T-cell (primary cell): ENCODE data around the gene SAPCD2. TPM values are rescaled to one million over a fixed set of nuclear protein-coding genes. Genes with fewer than 3 reads are reported as not detected.

Source experiments
- ATAC-seq, 4 experiments: fragments of 200-7000 bp in 3 of 4; fragments of 150-1000 bp in 1 of 4; cut with Tn5 transposase; replicated peaks in 1 of 4; 1 replicate in 3 of 4; 2 replicates in 1 of 4; pipeline ENCODE4 v1.10.0; 2021; ENCODE audit warnings: moderate library complexity in 3 of 4, mild to moderate bottlenecking in 2 of 4, moderate number of reproducible peaks in 1 of 4
- CTCF ChIA-PET, 2 donors: fragments of 300-600 bp; sonication (Branson Sonifier 250); formaldehyde crosslinking; loops; one replicate each; lab custom pipeline; 2022; ENCODE audit warnings: antibody characterized with exemption in 2 of 2; lab: Charles Lee
- POLR2A ChIA-PET, 2 donors: fragments of 300-600 bp; sonication (Branson Sonifier 250); formaldehyde crosslinking; loops; one replicate each; lab custom pipeline; 2022; ENCODE audit warnings: antibody characterized with exemption in 2 of 2; lab: Charles Lee
- DNase-seq, 35 experiments: peaks; one replicate each; pipeline versions ENCODE4 v3.0.0 to v3.0.0-alpha.2; 2013 to 2023
- H3K27ac ChIP-seq: one replicate; pipeline ENCODE4 v1.5.1; 2013; ENCODE audit warnings: low read length
- H3K27me3 ChIP-seq, 2 experiments: replicated peaks in 1 of 2; 1 replicate in 1 of 2; 2 replicates in 1 of 2; pipeline versions ENCODE4 v1.6.1 to v1.7.0; 2013; ENCODE audit warnings: low read length in 1 of 2, mixed read lengths in 1 of 2; ENCODE audit not compliant: control insufficient read depth in 2 of 2, insufficient read depth in 2 of 2; ENCODE audit errors: extremely low read depth in 1 of 2
- H3K36me3 ChIP-seq, 2 donors: 1 replicate in 1 of 2; 2 replicates in 1 of 2; pipeline versions ENCODE4 v1.6.1 to v1.7.0; 2013; ENCODE audit warnings: low read length in 1 of 2; ENCODE audit not compliant: control insufficient read depth in 2 of 2, insufficient read depth in 1 of 2; ENCODE audit errors: extremely low read depth in 1 of 2
- H3K4me1 ChIP-seq, 2 experiments: 1 replicate in 1 of 2; 2 replicates in 1 of 2; pipeline versions ENCODE4 v1.6.1 to v1.7.0; 2013; ENCODE audit warnings: low read length in 2 of 2, mixed read lengths in 1 of 2; ENCODE audit not compliant: insufficient read depth in 2 of 2, control insufficient read depth in 1 of 2; ENCODE audit errors: extremely low read depth in 1 of 2
- H3K4me3 ChIP-seq, 2 donors: 1 replicate in 1 of 2; 2 replicates in 1 of 2; pipeline versions ENCODE4 v1.5.1 to v1.7.0; 2013; ENCODE audit warnings: mild to moderate bottlenecking in 2 of 2, low read length in 1 of 2, moderate library complexity in 1 of 2; ENCODE audit not compliant: control insufficient read depth in 1 of 2; ENCODE audit errors: extremely low read depth in 1 of 2
- H3K9me3 ChIP-seq: 2 replicates; pipeline ENCODE4 v1.7.0; 2013
- H3K27ac Mint-ChIP-seq, 2 donors: one replicate each; pipeline ENCODE4 v1.8.0; 2020 to 2021; ENCODE audit warnings: mild to moderate bottlenecking in 2 of 2, mixed read lengths in 2 of 2
- H3K27me3 Mint-ChIP-seq, 2 donors: one replicate each; pipeline ENCODE4 v1.8.0; 2021 to 2022; ENCODE audit warnings: mixed read lengths in 2 of 2
- H3K36me3 Mint-ChIP-seq: one replicate; pipeline ENCODE4 v1.8.0; 2021; ENCODE audit warnings: mixed read lengths
- H3K4me1 Mint-ChIP-seq, 3 donors: one replicate each; pipeline ENCODE4 v1.8.0; 2020 to 2022; ENCODE audit warnings: mixed read lengths in 3 of 3, mild to moderate bottlenecking in 1 of 3
- H3K4me3 Mint-ChIP-seq, 3 donors: one replicate each; pipeline ENCODE4 v1.8.0; 2020 to 2022; ENCODE audit warnings: mild to moderate bottlenecking in 3 of 3, mixed read lengths in 3 of 3, moderate library complexity in 3 of 3
- H3K9me3 Mint-ChIP-seq, 3 donors: one replicate each; pipeline ENCODE4 v1.8.0; 2020 to 2022; ENCODE audit warnings: mixed read lengths in 3 of 3
- WGBS: methylation state at CpG from one replicate; pipeline ENCODE4 v1.1.5; 2013; ENCODE audit warnings: missing lambda C conversion rate; ENCODE audit not compliant: insufficient coverage; 5-methylcytosine and 5-hydroxymethylcytosine counted together
- total RNA-seq, 35 experiments: library from RNA in 6 of 35; stranded (reverse) in 6 of 35; fragments of 120-200 nt in 1 of 35; gene quantifications; one replicate each; pipeline versions ENCODE4 v1.2.1 to v1.2.4 and lab custom pipeline; 2013 to 2026

The SAPCD2 gene
- total RNA-seq, 5 donors from 2014 or later (not counting 1 experiment from before 2014, with no cell fraction given), result 0.33 to 1.0 (median 0.83) TPM

DNA sequence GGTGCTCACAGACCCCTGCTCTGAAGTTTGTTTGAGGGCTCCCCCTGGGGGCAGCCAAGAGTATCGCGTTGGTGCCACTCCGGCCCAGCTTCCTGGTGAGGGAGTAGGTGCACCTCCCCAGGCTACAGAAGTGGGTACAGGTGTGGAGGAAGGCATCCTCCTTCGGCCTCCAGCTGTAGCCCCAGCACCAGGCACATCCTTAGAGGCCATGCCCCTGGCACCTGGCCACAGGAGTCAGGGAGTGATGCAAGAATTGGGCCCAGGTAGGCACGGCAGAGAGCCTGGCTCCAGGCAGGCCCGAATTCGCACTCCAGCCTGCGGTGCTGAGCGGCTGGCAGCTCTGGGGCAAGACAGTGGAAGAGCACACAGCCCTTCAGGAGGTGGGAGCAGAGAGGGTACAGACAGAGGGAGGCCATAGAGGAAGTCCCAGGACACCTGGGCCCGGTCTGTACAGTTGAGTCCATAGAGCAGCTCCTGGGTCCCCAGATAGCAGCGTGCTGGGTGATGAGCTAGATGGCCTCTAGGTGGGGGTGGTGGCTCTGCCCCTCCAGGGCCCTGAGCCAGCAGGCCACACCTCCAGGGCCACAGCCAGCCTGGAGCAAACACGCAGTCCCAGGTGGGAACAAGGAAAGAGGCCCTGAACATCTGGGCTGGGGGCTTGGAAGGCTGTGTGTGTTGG lies 2.4 kb downstream of the SAPCD2 start:
- ChIA-PET CTCF (interaction anchor here (0.6 to 1.4 kb wide), 7 partner anchors 21 to 341 kb away, joined by 3 to 10 read pairs (median 4); no protein-coding TSS in a partner anchor), POLR2A (interaction anchor here in 1 of 2 donors (0.6 kb wide), 1 partner anchor 187 kb away, joined by 4 read pairs; no protein-coding TSS in a partner anchor)
- Mint-ChIP-seq H3K36me3 (no peaks in the 10 kb centered on the region), H3K27ac (peak overlapping the region; percentile 39 to 50), H3K4me1 (peaks cover 14 to 17% (median 15%) of the 10 kb centered on the region in 3 donors), H3K27me3 (peaks cover 3% of the 10 kb centered on the region in 2 donors), H3K9me3 (no peaks in the 10 kb centered on the region), H3K4me3 (peak overlapping the region; percentile 43 to 61 (median 61))
- WGBS, result 84% methylated on average over 7 of the region's 12 CpGs
- Histone ChIP-seq H3K9me3 (no peaks in the 10 kb centered on the region), H3K27ac (no peak overlapping the region), H3K36me3 (no peaks in the 10 kb centered on the region), H3K4me3 (no peak overlapping the region), H3K4me1 (peaks cover 5 to 35% of the 10 kb centered on the region in 2 experiments), H3K27me3 (peaks cover 0 to 25% of the 10 kb centered on the region in 2 experiments)
- ATAC-seq (peak; percentile 51 to 65 (median 54)), DNase-seq (peak; percentile 70 to 93 (median 82))

DNA sequence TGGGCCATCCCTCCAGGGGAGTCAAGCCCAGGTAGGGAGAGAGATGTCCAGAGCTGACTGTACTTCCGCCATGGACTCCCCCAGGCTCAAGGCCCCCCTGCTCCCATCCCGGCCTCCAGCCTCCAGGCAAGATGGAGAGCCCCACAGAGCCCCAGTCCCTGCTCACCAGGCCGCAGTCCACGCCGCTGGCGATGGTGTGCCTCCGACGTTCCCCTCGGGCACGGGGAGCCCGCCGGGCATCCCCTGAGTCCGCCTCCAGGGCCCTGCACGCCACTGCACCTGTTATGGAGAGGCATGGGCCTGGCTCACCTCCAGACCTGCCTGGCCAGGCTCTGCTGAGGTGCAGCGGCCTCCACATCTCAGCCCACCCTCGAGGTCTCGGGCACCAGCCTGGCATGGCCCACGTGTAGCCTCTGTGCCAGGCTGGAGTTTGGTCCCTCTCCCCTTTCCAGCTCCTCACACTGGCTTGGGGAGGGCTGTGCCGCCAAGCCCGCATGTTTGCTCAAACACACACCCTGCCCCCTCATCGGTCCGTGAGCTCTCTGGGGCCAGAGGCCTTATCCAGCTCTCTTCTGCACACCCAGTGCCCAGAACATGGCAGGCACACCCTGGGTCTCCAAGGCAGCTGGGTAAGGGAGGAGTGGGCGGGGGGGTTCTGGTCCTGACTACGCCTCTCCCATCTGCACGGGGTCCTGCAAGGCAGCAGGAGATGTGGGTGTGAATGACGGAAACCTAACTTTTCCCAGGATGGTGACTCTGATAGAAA lies 4.1 kb downstream of the SAPCD2 start:
- no peaks in the 10 kb centered on the region for H3K36me3 Mint-ChIP-seq
- CTCF ChIA-PET, result interaction anchor here (0.6 to 1.3 kb wide), 2 partner anchors 20 kb away, joined by 3 to 4 read pairs; no protein-coding TSS in a partner anchor
- WGBS, result 92% methylated on average over 22 of the region's 26 CpGs
- Histone ChIP-seq H3K9me3 (no peaks in the 10 kb centered on the region), H3K4me1 (peaks cover 5 to 35% of the 10 kb centered on the region in 2 experiments), H3K27ac (no peak overlapping the region), H3K4me3 (no peak overlapping the region), H3K27me3 (peaks cover 0 to 25% of the 10 kb centered on the region in 2 experiments), H3K36me3 (no peaks in the 10 kb centered on the region)
- POLR2A ChIA-PET, result no interaction called here
- H3K9me3 Mint-ChIP-seq, result no peaks in the 10 kb centered on the region
- DNase-seq (no peak), ATAC-seq (no peak)
- peaks cover 3% of the 10 kb centered on the region in 2 donors for H3K27me3 Mint-ChIP-seq
- no peak overlapping the region for H3K27ac Mint-ChIP-seq
- H3K4me1 Mint-ChIP-seq, result peaks cover 12 to 16% (median 13%) of the 10 kb centered on the region in 3 donors
- H3K4me3 Mint-ChIP-seq, result no peak overlapping the region

DNA sequence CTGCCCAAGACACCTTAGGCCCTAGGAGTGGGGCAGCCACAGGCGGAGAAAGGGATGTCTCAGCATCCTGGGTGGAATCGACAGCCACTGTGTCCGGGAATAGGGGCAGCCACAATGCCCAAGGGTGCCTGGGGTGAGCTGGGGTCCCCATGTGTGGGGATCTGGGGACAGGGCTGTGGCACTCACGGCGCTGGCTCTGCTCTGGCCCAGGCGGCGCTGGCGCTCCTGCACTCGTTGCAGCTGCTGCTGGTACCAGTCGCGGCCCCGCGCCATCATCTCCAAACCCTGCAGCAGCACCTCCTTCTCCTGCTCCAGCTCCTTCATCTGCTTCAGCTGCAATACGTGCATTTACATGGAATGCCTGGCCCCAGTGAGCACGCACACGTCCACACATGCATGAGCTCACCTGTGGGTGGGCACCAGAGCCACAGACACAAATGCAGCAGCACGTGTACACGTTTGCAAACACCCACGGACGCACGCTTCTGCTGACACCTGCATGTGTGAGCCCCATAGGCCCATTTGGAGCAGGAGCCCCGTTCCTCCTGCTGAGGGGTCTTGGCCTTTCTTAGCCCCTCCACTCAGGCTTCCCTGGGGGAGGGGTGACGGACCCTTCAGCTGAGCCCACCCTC lies 4.9 kb downstream of the SAPCD2 start:
- Mint-ChIP-seq H3K9me3 (no peaks in the 10 kb centered on the region), H3K36me3 (no peaks in the 10 kb centered on the region), H3K27ac (no peak overlapping the region), H3K27me3 (peaks cover 3% of the 10 kb centered on the region in 2 donors), H3K4me1 (peaks cover 5 to 9% (median 8%) of the 10 kb centered on the region in 3 donors), H3K4me3 (no peak overlapping the region)
- 93% methylated on average over 21 of the region's 23 CpGs for WGBS
- POLR2A ChIA-PET, result no interaction called here
- Histone ChIP-seq H3K27me3 (peaks cover 0 to 25% of the 10 kb centered on the region in 2 experiments), H3K27ac (no peak overlapping the region), H3K4me3 (no peak overlapping the region), H3K9me3 (no peaks in the 10 kb centered on the region), H3K4me1 (peaks cover 3 to 27% of the 10 kb centered on the region in 2 experiments), H3K36me3 (no peaks in the 10 kb centered on the region)
- DNase-seq, result no peak
- CTCF ChIA-PET, result no interaction called here
- no peak for ATAC-seq

DNA sequence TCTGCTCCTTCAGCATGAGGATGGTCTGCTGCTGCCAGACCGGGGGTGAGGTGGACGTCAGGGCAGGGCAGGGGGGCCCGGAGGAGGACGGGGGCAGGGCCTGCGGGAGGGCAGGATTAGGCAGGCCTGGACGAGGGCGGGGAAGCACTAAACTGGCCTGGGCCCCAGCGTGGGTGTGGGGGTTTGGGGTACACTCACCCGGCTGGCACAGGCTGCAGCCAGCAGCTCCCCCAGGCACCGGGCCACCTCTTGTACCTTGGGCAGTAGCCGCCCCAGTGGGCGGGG lies 5.5 kb downstream of the SAPCD2 start:
- Histone ChIP-seq H3K27ac (no peak overlapping the region), H3K4me1 (peaks cover 3 to 26% of the 10 kb centered on the region in 2 experiments), H3K4me3 (no peak overlapping the region), H3K9me3 (no peaks in the 10 kb centered on the region), H3K27me3 (peaks cover 0 to 25% of the 10 kb centered on the region in 2 experiments), H3K36me3 (no peaks in the 10 kb centered on the region)
- POLR2A ChIA-PET, result no interaction called here
- H3K36me3 Mint-ChIP-seq, result no peaks in the 10 kb centered on the region
- no peak overlapping the region for H3K27ac Mint-ChIP-seq
- peaks cover 5 to 8% (median 7%) of the 10 kb centered on the region in 3 donors for H3K4me1 Mint-ChIP-seq
- H3K4me3 Mint-ChIP-seq, result no peak overlapping the region
- CTCF ChIA-PET, result no interaction called here
- DNase-seq (no peak), ATAC-seq (no peak)
- H3K27me3 Mint-ChIP-seq, result peaks cover 3% of the 10 kb centered on the region in 2 donors
- H3K9me3 Mint-ChIP-seq, result no peaks in the 10 kb centered on the region
- 86% methylated on average over 7 of the region's 12 CpGs for WGBS

DNA sequence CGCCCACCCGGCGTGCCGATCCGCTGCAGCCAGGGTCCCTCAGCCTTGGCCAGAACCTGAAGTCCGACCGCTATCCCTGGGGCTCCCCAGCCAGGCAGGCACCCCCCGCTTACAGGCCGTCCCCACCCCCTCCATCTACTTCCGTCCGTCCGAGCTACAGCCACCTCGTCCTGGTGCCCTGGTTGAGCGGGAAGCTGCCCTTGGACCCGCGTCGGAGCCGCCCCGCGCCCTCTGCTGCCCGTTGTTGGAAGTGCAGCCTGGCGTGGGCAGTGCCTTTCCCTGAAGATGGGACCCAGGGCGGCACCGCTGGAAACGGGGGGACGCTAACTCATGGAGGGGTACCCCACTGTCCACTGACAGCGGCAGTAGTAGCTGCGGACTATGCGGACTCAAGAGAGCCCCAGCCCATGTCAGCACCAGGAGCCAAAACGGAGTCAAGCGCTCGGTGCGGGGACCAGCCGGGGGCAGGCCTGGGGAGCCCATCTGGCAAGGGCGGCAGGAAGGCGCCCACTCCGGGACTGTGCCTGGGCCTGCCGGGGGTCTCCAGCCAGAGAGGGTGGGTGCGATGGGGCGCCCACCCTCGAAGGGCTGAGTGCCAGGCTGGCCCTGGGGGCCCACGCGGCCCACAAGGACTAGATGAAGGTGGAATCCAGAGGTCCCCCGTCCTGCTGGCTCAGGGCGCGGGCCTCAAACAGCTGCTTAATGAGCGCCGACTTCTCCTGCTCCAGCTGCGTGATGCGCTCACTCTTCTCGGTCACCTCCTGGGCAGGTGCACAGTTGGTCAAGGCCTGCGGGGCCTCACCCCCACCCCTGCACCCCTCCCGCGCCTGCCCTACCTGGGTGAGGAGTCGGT lies 6.1 kb downstream of the SAPCD2 start:
- H3K4me3 Mint-ChIP-seq, result no peak overlapping the region
- H3K27me3 Mint-ChIP-seq, result peaks cover 3% of the 10 kb centered on the region in 2 donors
- peaks cover 5 to 8% (median 7%) of the 10 kb centered on the region in 3 donors for H3K4me1 Mint-ChIP-seq
- ChIA-PET POLR2A (no interaction called here), CTCF (interaction anchor here in 1 of 2 donors (1.0 kb wide), 1 partner anchor 18 kb away, joined by 3 read pairs; no protein-coding TSS in a partner anchor)
- WGBS, result 59% methylated on average over 55 of the region's 55 CpGs
- H3K9me3 Mint-ChIP-seq, result no peaks in the 10 kb centered on the region
- no peaks in the 10 kb centered on the region for H3K36me3 Mint-ChIP-seq
- Histone ChIP-seq H3K36me3 (no peaks in the 10 kb centered on the region), H3K27ac (no peak overlapping the region), H3K4me1 (peaks cover under 1 to 21% of the 10 kb centered on the region in 2 experiments), H3K27me3 (peaks cover 0 to 21% of the 10 kb centered on the region in 2 experiments), H3K9me3 (no peaks in the 10 kb centered on the region), H3K4me3 (no peak overlapping the region)
- DNase-seq (peak in 20 of 35 experiments; percentile 20 to 76 (median 45)), ATAC-seq (peak; percentile 29 to 47 (median 34))
- no peak overlapping the region for H3K27ac Mint-ChIP-seq
